Sciatic nerve (tissue), 2 donors: ENCODE data around the gene PPT2. TPM values are rescaled to one million over a fixed set of nuclear protein-coding genes. Genes with fewer than 3 reads are reported as not detected.
"Not testable (repeated sequence)": the region's sequence is repeated elsewhere in the genome, so short reads cannot be mapped to it uniquely, and the experiment has no call there.

Source experiments
- ATAC-seq: fragments of 200-7000 bp; cut with Tn5 transposase; one replicate; pipeline ENCODE4 v1.9.1; 2020; ENCODE audit warnings: mild to moderate bottlenecking, moderate library complexity
- DNase-seq: peaks from one replicate; pipeline ENCODE4 v3.0.0-alpha.2; 2020; ENCODE audit warnings: low spot score
- intact Hi-C: fragments of 100-400 bp; cut with DNase I; formaldehyde crosslinking; loops from one replicate; pipeline ENCODE4 v1.14.2; 2022
- total RNA-seq: library from RNA; stranded (reverse); fragmentation: NEBNext Ultra II Directional; extraction: Animal tissue kit (Norgen Biotek cat#: 25700); gene quantifications from one replicate; pipeline ENCODE4 v1.2.1, GENCODE V29; 2021
- donor health status: DM: no; HTN: no; CAD: no.
- donor health status: DM: no; HTN: no; CAD: no.

Gene PPT2
- total RNA-seq, 1 donor from 2014 or later, result 38.8 TPM

DNA sequence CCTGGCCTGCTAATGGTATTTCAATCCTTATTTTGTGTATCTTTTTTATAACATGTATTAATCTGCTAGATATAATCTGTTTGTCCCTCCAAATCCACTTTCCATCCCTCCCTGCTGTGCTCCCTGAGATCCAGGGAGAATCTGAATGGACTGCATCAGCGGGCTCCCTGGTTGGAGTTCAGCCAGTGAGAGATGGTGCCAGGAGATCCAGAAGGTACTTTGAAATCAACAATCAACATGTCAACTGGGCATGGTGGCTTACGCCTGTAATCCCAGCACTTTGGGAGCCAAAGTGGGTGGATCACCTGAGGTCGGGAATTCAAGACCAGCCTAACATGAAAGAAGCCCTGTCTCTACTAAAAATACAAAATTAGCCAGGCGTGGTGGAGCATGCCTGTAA is 30.3 kb upstream of the PPT2 start:
- no peak for DNase-seq
- ATAC-seq, result no peak
- intact Hi-C loops, result no loop called here

DNA sequence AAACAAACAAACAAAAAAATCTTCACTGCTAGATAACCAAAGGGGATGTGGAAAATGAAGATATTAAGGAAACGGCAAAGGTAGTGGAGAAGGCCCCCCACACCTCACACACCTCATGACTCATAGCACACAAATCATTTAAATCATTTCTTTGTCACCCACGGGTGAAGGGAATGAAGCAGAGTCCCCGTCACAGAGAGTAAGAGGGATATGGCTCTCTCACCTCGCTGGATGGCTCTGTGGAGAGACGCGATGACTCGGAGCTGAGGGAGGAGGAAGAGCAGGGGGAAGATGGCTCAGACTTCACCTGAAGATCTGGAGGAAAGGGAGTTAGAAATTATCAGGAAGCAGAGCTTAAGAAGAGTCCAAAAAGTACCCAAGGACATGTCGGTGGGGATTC is 27.1 kb upstream of the PPT2 start:
- DNase-seq (no peak), ATAC-seq (no peak)
- intact Hi-C loops, result no loop called here

DNA sequence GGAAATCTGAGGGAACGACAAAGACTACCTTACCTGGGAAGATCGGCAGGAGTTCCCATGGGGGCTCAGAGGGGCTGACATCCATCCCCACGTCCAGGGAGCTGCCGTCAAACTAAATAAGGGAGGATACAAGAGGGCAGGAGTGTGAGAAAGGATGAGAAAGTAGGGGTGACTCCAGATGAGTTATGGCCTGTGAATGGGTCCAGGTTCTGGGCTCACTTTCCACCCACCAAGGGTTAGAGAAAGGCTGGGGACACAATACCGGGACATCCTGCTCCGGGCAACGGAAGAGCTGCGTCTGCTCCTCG is 26.6 kb upstream of the PPT2 start:
- intact Hi-C loops, result no loop called here
- ATAC-seq, result no peak
- DNase-seq, result no peak

DNA sequence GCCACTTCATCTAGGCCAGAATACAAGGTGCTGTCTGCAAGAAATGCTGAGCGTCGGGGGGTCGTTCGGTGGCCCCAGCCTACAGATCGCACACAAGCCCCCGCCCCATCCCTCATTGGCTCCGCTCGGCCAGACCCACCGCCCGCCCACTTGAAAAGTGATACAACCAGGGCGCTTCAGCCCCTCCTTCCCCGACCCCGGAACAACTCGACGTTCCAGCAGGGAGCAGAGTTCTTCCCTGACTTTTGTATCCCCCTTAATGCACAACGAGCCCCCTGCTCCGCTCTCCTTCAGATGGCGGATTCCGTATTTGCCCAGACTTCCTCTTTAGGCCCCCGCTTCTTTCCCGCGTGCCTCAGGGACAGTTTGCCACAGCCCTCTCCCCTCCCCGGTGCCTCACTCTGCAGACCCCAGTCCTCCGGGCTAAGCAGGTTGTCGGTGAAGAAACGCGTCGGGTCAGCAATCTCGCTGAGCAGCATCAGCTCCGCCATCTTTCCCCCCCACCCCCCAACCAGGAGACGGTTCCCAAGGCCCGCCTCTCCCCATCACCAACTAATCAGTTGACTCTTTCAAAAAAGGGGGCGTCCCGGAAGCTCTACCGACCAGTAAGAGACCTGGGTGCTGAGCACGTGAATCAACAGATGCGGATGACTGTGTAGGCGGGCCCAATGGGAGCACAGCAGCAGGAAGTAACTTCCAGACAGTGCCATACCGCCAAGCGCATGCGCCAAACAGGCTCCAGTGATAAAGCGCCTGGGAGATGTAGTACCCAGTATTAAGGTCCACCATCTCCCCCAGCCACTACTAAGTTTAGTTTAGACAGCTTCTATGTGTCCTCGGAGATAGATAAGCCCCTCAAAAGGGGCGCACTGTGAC is 26.0 kb upstream of the PPT2 start, which contains the start of gene ATF6B:
Gene ATF6B, minus strand, starts transcription at position 530 of the 876 bp plus-strand sequence. Its CDS starts 39 bp downstream, at position 491.
- DNase-seq, result peak; percentile 99
- intact Hi-C loops, result no loop called here
- ATAC-seq, result peak; percentile 95

DNA sequence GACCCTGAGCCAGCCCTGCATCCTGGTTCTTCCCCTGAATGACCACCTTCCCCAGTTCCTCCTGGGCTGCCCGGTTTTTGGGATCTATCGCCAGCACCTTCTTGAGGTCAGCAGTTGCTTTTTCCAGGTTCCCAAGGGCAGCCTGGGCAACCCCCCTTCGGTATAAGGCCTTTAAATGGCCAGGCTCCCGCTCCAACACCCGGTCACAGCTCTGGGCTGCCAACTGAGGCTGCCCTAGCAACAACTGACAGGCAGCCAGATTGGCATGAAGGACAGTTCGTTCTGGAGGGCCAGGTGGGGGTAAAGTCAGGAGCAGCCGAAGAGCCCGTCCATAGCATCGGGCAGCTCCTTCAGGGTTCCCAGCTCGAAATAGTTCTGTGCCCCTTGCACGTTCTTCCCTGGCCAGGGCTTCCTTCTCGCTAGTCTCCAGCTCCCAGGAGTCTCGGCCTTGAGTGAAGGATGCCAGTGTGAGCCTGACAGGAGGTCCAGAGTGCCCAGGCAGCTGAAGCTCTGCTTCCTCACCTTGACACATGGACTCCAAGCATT is 25.1 kb upstream of the PPT2 start:
- intact Hi-C loops, result no loop called here
- DNase-seq (peak; percentile 66), ATAC-seq (no peak)

DNA sequence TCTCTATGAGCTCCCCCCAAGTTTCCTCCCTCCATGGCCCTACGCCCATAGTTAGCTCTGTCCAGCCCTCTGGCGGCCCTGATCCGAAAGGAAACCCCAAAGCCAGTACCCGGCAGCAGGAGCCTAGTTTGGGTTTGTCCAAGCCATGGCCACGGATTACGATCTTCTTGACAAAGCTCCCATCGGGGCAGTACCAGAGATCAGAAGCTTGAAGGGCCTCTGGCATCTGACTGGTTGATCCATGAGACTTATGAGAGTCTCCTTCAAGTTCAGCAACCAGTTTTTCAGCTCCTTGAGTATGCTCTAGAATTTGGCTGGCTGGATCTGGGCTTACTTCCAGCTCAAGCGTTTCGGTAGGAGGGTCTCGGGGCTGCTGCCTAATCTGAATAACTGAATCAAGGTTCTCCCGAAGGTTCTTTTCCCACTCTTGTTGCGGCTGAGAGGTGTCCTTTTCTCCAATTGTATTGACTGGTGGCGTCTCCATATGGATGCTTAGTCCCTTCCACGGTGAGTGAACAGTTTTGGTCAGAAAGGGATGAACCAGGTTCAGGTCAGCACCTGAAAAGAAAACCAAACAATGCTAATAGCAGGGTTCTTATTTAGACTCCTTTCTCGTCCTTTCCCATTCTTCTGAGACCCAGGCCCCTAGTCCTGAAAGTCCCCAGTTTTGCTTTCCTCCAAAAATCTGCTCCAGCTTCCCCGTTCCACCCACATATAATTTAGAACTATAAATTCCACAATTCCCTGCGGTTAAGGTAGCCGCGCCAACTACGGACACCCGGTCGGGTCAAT is 24.4 kb upstream of the PPT2 start:
- ATAC-seq (peak; percentile 65), DNase-seq (no peak)
- intact Hi-C loops, result no loop called here

DNA sequence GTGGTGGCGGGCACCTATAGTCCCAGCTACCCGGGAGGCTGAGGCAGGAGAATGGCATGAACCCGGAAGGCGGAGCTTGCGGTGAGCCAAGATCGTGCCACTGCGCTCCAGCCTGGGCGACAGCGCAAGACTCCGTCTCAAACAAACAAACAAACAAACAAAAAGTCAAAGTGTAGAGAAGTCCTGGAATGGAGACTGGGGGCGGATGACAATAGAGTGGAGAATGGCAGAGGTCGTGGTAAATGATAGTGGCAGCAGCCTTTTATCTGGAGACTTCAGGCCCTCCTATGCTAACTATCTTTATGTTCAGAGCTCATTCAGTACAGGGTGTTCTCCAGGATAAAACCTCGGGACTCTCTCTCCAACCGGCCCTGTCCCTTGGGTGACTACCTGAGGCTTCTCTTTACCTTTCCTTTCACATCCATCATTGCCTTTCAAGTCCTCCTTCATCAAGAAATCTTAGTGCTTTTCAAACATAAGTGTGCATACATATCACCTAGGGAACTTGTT is 22.4 kb upstream of the PPT2 start:
- ATAC-seq (no peak), DNase-seq (no peak)
- intact Hi-C loops, result no loop called here

DNA sequence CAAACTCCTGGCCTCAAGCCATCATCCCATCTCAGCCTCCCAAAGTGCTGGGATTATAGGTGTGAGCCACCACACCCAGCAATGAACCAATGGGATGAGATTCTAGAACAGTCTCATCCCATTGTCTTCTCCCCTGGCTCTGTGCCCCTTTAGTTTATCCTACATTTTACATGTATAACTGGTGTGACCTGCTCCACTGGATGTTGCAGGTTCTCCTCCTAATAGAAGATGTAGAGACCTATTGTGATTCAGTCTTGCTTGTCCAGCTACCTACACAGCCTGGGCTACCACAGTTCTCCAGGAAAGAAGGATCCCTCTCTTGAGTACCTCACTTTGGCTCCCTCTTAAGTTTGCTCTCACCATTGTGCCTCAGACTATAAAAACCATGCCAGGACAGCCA is 21.8 kb upstream of the PPT2 start:
- no peak for ATAC-seq
- DNase-seq, result no peak
- intact Hi-C loops, result no loop called here

DNA sequence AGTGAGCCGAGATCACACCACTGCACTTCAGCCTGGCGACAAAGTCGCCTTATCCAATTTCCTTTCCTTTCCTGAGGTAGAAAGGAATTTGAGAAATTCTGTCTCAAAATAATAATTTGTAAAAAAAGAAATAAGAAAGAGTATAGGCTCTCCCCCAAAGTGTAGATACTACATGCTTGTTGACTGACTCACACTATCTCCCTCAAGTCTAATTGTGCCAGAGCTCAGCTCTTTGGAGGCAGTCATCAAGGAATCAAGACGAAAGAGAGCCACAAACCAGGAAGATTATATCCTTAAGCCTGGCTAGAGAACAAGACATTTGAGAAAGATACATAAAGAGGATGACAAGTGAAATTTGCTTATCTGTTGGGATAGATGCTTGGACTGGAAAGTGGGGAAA is 20.2 kb upstream of the PPT2 start:
- DNase-seq (no peak), ATAC-seq (no peak)
- intact Hi-C loops, result no loop called here

DNA sequence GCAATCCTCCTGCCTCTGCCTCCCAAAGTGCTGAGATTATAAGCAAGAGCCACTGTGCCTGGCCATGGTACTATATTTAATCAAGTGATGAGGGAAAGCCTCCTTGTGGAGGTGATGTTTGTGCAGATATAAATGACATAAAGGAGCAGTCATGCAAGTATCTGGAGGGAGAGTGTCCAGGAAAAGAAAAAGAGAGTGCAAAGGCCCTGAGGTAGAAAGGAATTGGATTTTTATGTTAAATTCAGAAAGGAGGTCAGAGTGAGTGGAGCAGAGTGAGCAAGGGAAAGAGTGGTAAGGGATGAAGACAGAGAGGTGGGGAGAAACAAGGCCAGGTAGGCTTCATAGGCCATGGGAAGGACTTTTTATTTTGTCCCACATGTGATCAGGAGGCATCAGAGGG is 16.5 kb upstream of the PPT2 start:
- no peak for DNase-seq
- intact Hi-C loops, result no loop called here
- ATAC-seq, result no peak

DNA sequence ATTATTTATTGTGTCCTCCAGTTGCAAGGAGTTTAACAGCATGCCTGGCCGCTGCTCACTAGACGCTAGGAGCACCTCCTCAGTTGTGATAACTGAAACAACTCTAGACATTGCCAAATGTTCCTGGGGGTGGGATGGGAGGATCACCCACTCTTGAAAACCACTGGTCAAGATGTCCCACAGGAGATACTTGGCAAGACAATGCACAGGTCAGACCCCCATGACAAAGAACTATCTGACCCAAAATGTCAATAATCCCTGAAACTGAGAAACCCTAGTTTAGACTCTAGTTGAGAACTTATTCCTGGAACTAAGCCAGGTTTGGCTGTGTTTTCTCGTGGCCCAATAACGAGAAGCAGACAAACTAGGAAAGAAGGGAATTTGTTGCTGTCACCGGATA is 14.4 kb upstream of the PPT2 start:
- no peak for DNase-seq
- intact Hi-C loops, result no loop called here
- no peak for ATAC-seq

DNA sequence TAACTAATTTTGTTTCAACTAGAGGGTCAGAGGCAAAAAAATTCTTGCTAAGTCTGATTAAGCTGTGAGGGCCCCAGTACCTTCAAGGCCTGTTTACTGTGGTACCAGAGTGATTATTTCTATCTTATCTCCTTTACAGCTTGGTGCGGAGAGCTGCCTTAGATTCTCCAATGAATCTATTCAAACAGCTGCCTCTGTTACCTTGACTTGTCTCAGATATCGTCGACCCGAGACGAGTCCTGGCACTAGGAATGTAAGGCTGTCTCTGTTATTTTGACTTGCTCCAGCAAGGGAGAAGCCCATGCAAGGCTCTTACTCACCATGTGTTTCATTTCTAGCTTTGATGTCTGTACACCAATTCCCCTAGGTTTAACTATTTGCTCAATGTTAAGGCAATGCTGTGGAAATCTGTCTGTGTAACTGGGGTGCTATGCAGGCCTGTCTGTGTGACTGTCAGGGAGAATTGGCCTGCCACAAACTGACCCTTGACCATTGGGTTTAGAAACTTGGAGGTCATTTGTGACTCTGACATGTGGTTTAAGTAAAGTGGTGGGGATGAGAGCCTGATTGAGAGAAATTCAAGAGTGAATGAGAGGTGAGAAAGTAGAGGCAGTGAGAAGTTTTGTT is 13.4 kb upstream of the PPT2 start:
- no peak for DNase-seq
- intact Hi-C loops, result no loop called here
- no peak for ATAC-seq

DNA sequence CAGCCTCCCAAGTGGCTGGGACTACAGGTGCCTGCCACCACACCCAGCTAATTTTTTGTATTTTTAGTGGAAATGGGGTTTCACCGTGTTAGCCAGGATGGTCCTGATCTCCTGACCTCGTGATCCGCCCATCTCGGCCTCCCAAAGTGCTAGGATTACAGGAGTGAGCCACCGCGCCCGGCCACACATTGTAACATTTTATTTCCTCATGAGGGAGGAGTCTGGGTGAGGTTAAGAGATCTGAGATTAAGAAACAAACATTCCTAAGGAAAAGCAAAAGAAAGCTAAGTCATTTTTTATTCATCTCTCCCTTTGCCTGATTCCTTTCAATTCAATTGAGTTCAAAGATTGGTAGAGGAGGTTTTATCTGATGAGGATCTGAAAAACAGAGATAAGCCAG is 9.7 kb upstream of the PPT2 start:
- ATAC-seq, intact Hi-C loops, DNase-seq: not testable (repeated sequence)

DNA sequence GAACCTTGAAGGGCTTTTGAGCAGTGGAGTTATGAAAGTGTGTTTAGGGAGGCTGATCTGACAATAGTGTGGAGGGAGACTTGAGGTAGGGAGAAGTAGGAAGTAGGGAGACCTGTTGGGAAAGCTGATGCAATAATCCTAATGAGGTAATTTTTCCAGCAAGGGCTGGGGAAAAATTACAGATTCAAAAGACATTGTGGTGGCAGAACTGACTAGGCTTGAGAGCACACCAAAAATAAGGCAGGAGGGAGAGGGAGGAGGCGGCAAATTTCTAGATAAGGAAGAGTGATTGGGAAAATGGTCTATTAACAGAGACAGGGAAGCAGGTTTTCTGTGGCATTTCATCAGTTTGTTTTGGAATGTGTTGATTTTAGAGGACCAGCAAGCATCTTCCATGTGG is 7.7 kb upstream of the PPT2 start:
- no peak for DNase-seq
- no peak for ATAC-seq
- intact Hi-C loops, result no loop called here

DNA sequence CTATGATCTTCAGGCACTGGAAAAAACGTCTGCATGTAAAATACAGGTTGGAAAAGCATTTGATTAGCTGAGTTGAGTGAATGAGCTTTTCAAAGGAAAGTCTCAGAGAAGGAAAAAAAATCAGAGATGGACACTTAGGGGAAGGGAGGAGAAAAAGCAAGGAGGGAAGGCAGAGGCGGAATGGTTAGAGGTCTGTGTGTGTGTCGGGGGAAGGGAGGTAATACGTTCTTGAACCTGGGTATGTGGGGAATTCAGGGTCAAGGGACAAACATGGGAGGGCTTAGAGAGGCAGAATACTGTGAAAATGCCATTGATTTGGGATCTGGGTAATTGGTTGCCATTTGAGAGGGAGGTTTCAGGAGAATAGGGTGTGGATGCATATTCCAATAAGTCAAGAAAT is 7.3 kb upstream of the PPT2 start:
- no peak for ATAC-seq
- DNase-seq, result no peak
- intact Hi-C loops, result no loop called here

DNA sequence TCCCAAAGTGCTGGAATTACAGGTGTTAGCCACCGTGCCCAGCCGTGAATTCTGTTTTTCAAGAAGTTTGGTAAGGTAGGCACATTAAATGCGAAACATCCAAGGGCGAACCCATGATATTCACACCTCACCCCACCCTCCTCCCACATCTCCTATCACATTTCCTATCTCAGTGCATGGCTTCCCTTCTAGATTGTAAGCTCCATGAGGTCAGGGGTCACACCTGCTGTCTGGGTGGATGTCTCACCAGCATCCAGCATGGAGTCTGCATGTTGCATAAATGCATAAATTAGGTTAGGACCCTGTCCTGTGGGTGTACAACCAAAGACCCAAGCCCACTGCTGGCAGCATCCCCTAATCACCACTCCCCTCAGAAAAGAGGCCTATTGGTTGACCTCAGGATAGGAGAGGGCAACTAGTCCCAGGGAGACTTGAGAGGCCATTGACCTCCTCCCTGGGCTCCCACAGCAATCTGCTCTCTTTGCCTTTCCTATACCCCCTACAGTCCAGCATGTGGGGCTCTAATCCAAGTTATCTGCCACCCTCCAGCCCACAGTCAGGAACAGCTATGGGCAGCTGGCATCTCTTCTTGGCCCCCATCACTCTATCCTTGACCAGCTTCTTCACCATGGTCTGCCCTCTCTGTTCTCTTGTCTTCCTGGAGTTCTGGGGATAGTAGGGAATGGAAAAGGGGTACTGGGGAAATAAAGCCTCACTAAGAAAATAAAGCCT is 6.4 kb upstream of the PPT2 start:
- DNase-seq, result no peak
- ATAC-seq, result no peak
- intact Hi-C loops, result no loop called here

DNA sequence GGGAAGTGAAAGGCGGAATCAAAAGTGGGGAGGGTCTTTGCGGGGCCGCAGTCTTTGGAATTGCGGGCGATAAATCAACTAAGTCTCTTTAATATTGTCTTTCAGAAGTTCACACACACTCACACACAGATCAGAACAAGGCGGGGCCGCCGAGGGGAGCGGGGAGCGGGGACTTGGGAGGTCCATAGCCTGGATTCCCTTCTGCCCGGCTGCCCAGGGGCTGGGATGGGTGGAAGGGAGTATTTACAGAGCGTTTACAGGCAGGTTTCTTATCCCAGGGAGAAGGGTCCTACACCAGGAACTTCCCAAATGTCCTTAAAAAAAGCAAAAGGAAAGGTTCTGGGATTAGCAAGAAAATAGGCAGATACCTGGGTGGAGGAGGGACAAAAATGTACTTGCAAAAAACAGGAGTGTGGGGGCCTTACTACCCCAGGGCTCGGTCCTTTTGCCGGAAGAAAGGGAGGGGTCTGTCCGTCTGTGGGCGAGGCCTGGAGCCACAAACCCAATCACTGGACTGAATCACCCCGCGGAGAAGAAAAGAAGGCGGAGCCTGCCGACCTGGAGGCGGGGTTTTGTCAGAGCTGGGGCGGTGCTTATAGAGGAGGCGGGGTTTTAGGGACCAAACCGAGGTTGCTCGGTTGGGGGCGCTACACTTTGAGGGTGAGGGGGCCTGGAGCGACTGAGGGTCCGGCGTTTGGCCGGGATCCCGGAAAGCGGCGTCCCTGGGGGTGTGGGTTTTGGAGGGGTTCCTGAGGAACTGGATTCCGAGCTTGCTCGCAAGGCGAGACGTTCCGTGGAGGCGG is 5.5 kb upstream of the PPT2 start:
- intact Hi-C loops, result no loop called here
- peak; percentile 87 for DNase-seq
- ATAC-seq, result peak; percentile 37

DNA sequence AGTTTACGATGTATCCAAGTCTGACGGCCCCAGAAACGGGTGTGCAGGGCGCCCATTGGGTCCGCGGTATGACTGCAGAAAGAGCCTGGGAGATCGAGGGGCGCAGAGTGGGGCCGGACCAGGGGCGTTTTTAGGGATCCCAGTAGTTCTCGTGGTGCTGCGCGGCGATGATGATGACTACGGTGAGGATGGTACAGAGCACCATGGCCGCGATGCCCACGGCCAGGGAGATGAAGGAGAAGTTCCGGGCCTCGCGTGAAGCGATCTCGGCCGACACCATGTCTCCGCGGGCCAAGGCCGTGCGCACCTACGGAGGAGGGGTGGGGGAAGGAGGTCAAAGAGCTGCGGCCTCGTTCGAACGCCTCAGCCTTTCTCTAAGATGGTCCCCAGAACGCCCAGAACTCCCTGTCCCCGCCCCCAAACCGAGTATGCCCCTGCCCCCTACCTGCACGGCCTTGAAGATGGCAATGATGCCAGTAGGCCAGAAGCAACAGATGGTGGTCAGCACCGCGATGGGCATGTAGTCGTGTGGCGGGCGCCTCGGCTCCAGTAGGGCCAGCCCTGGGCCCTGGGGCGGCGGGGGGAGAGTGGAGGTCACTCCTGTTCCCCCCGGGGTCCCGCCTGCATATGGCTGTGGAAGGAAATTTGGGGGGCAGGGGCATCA is 4.7 kb upstream of the PPT2 start:
- DNase-seq (no peak), ATAC-seq (no peak)
- intact Hi-C loops, result no loop called here
